ENCODE data around the gene GPR89A. TPM values are rescaled to one million over a fixed set of nuclear protein-coding genes. Genes with fewer than 3 reads are reported as not detected.
"Not testable (repeated sequence)": the region's sequence is repeated elsewhere in the genome, so short reads cannot be mapped to it uniquely, and the experiment has no call there.

GPR89A gene
- total RNA-seq, 1 experiment from 2014 or later = 26.7 TPM

- not testable (repeated sequence) for H3K27me3 ChIP-seq (ENCODE audit: control insufficient read depth, insufficient read depth, low read length); DNase-seq; H3K4me3 ChIP-seq (ENCODE audit: insufficient read depth, low read depth, low read length); H3K36me3 ChIP-seq (replicated peaks; ENCODE audit: control insufficient read depth, insufficient read depth, low read length)
Observed at GRCh38 chr1:145643990-145644389, 36.2 kb downstream of the GPR89A start.

GRCh38 chr1:145656245-145656943 lies 48.6 kb downstream of the GPR89A start:
- not testable (repeated sequence) for DNase-seq; H3K4me3 ChIP-seq (ENCODE audit: insufficient read depth, low read depth, low read length); H3K36me3 ChIP-seq (replicated peaks; ENCODE audit: control insufficient read depth, insufficient read depth, low read length); H3K27me3 ChIP-seq (ENCODE audit: control insufficient read depth, insufficient read depth, low read length)

GRCh38 chr1:145662502-145662901 lies 54.7 kb downstream of the GPR89A start:
- H3K4me3 ChIP-seq (ENCODE audit: insufficient read depth, low read depth, low read length); H3K27me3 ChIP-seq (ENCODE audit: control insufficient read depth, insufficient read depth, low read length); H3K36me3 ChIP-seq (replicated peaks; ENCODE audit: control insufficient read depth, insufficient read depth, low read length); DNase-seq: not testable (repeated sequence)

GRCh38 chr1:145665015-145665414 lies 57.2 kb downstream of the GPR89A start:
- not testable (repeated sequence) for H3K27me3 ChIP-seq (ENCODE audit: control insufficient read depth, insufficient read depth, low read length); DNase-seq; H3K4me3 ChIP-seq (ENCODE audit: insufficient read depth, low read depth, low read length); H3K36me3 ChIP-seq (replicated peaks; ENCODE audit: control insufficient read depth, insufficient read depth, low read length)

- not testable (repeated sequence) for H3K4me3 ChIP-seq (ENCODE audit: insufficient read depth, low read depth, low read length); H3K36me3 ChIP-seq (replicated peaks; ENCODE audit: control insufficient read depth, insufficient read depth, low read length); H3K27me3 ChIP-seq (ENCODE audit: control insufficient read depth, insufficient read depth, low read length); DNase-seq
Observed at GRCh38 chr1:145670995-145671745, 63.4 kb downstream of the GPR89A start.

GRCh38 chr1:145673217-145673616 lies 65.4 kb downstream of the GPR89A start:
- H3K36me3 ChIP-seq (replicated peaks; ENCODE audit: control insufficient read depth, insufficient read depth, low read length); DNase-seq; H3K4me3 ChIP-seq (ENCODE audit: insufficient read depth, low read depth, low read length); H3K27me3 ChIP-seq (ENCODE audit: control insufficient read depth, insufficient read depth, low read length): not testable (repeated sequence)

- H3K27me3 ChIP-seq (ENCODE audit: control insufficient read depth, insufficient read depth, low read length); DNase-seq; H3K36me3 ChIP-seq (replicated peaks; ENCODE audit: control insufficient read depth, insufficient read depth, low read length); H3K4me3 ChIP-seq (ENCODE audit: insufficient read depth, low read depth, low read length): not testable (repeated sequence)
Observed at GRCh38 chr1:145684858-145685257, 77.1 kb downstream of the GPR89A start.

- H3K27me3 ChIP-seq (ENCODE audit: control insufficient read depth, insufficient read depth, low read length); H3K4me3 ChIP-seq (ENCODE audit: insufficient read depth, low read depth, low read length); H3K36me3 ChIP-seq (replicated peaks; ENCODE audit: control insufficient read depth, insufficient read depth, low read length); DNase-seq: not testable (repeated sequence)
Observed at GRCh38 chr1:145686078-145686477, 78.3 kb downstream of the GPR89A start.

- H3K27me3 ChIP-seq (ENCODE audit: control insufficient read depth, insufficient read depth, low read length) = no peaks in the 10 kb centered on the region
- no peaks in the 10 kb centered on the region for H3K36me3 ChIP-seq (replicated peaks; ENCODE audit: control insufficient read depth, insufficient read depth, low read length)
- no peak overlapping the region for H3K4me3 ChIP-seq (ENCODE audit: insufficient read depth, low read depth, low read length)
- DNase-seq = peak; percentile 26
Observed at GRCh38 chr1:145688328-145688727, 80.5 kb downstream of the GPR89A start.

GRCh38 chr1:145688924-145689323 lies 81.1 kb downstream of the GPR89A start:
- no peaks in the 10 kb centered on the region for H3K27me3 ChIP-seq (ENCODE audit: control insufficient read depth, insufficient read depth, low read length)
- DNase-seq = no peak
- H3K4me3 ChIP-seq (ENCODE audit: insufficient read depth, low read depth, low read length) = no peak overlapping the region
- H3K36me3 ChIP-seq (replicated peaks; ENCODE audit: control insufficient read depth, insufficient read depth, low read length) = no peaks in the 10 kb centered on the region

GRCh38 chr1:145689922-145690321 lies 82.1 kb downstream of the GPR89A start:
- no peaks in the 10 kb centered on the region for H3K36me3 ChIP-seq (replicated peaks; ENCODE audit: control insufficient read depth, insufficient read depth, low read length)
- no peak overlapping the region for H3K4me3 ChIP-seq (ENCODE audit: insufficient read depth, low read depth, low read length)
- no peaks in the 10 kb centered on the region for H3K27me3 ChIP-seq (ENCODE audit: control insufficient read depth, insufficient read depth, low read length)
- DNase-seq = no peak

- Histone ChIP-seq H3K27me3 (ENCODE audit: control insufficient read depth, insufficient read depth, low read length) (no peaks in the 10 kb centered on the region), H3K36me3 (replicated peaks; ENCODE audit: control insufficient read depth, insufficient read depth, low read length) (no peaks in the 10 kb centered on the region), H3K4me3 (ENCODE audit: insufficient read depth, low read depth, low read length) (no peak overlapping the region)
- peak; percentile 30 for DNase-seq
Observed at GRCh38 chr1:145690587-145691558, 83.1 kb downstream of the GPR89A start.

GRCh38 chr1:145692785-145693443 lies 85.1 kb downstream of the GPR89A start:
- no peak for DNase-seq
- Histone ChIP-seq H3K36me3 (replicated peaks; ENCODE audit: control insufficient read depth, insufficient read depth, low read length) (no peaks in the 10 kb centered on the region), H3K27me3 (ENCODE audit: control insufficient read depth, insufficient read depth, low read length) (no peaks in the 10 kb centered on the region), H3K4me3 (ENCODE audit: insufficient read depth, low read depth, low read length) (no peak overlapping the region)

Measured in H7 (cell line).